ENCODE measurements around the gene EPN2. TPM values are rescaled to one million over a fixed set of nuclear protein-coding genes. Genes with fewer than 3 reads are reported as not detected.
"Not testable (repeated sequence)": the region's sequence is repeated elsewhere in the genome, so short reads cannot be mapped to it uniquely, and the experiment has no call there.

Gene EPN2
- total RNA-seq, 2 experiments from 2014 or later = 9.0 to 12.0 TPM

GRCh38 chr17:19220195-19220594 lies 17.0 kb upstream of the EPN2 start:
- H3K27ac Mint-ChIP-seq; H3K36me3 Mint-ChIP-seq; H3K4me3 Mint-ChIP-seq; H3K4me1 Mint-ChIP-seq (ENCODE audit: low read depth); H3K9me3 Mint-ChIP-seq; H3K27me3 Mint-ChIP-seq; POLR2A ChIA-PET; intact Hi-C loops (cut with micrococcal nuclease); CTCF ChIA-PET; DNase-seq: not testable (repeated sequence)

DNA sequence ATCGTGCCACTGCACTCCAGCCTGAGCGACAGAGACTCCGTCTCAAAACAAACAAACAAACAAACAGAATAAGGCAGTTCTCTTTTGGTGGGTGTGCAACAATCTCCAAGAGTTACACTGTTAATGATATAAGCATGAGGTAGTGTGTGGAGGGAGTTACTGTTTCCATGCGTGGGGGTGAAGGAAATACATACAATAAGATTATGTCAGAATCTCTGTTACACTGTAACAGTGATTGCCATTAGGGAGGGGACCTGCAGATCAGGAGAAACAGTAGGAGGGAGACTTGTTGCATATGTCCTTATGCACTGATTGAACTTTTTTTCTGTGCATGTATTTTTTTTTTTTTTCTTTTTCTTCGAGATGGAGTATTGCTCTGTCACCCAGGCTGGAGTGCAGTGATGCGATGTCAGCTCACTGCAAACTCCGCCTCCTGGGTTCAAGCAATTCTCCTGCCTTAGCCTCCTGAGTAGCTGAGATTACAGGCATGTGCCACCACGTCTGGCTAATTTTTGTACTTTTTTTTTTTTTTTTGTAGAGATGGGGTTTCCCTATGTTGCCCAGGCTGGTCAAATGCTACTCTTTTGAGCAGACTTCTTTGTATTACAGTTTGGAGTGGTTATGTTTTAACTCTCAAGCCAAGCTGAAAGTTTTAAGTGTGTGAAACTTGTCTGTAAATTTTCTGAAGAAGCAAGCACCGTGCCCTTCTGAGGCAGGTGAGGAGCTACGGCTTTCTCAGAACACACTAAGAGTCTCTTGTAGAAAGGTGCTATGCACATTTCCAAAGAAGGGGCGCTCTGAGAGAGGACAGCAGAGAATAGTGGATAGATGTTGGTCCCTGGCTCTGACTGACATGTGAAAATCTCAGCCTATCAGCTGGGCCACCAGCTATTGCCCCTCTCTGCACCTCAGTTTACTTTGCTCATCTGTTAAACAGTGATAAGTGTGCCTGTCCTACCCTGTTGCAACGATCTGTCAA lies 10.3 kb upstream of the EPN2 start:
- H3K9me3 Mint-ChIP-seq; intact Hi-C loops (cut with micrococcal nuclease); H3K27me3 Mint-ChIP-seq; POLR2A ChIA-PET; H3K36me3 Mint-ChIP-seq; H3K4me3 Mint-ChIP-seq; CTCF ChIA-PET; DNase-seq; H3K27ac Mint-ChIP-seq; H3K4me1 Mint-ChIP-seq (ENCODE audit: low read depth): not testable (repeated sequence)

DNA sequence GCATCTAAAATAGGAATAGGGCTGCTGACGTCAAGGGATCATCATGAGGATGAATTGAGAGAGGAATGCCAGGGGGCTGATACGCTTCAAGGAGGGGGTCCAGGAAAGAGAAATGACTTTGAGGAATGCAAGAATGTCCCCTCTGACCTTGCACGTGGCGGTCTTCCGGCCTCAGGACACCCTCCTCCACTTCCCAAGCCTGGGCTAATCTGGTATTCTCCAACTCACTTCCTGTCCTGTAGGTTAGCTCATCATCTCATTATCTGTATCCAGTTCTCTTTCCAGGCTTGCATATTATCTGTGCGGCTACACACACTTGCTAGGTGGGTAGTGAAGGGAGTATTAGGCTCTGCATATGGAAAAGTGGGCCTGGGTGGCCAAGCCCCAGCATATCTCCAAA lies 2.5 kb upstream of the EPN2 start:
- H3K4me1 Mint-ChIP-seq (ENCODE audit: low read depth); CTCF ChIA-PET; H3K36me3 Mint-ChIP-seq: not testable (repeated sequence)

GRCh38 chr17:19236351-19237138 lies 621 bp upstream of the EPN2 start:
- H3K4me3 Mint-ChIP-seq; H3K27ac Mint-ChIP-seq; DNase-seq; POLR2A ChIA-PET; H3K36me3 Mint-ChIP-seq; H3K9me3 Mint-ChIP-seq; H3K27me3 Mint-ChIP-seq; CTCF ChIA-PET; H3K4me1 Mint-ChIP-seq (ENCODE audit: low read depth); intact Hi-C loops (cut with micrococcal nuclease): not testable (repeated sequence)

More for the DNA sequence above, 2.5 kb upstream of the EPN2 start:
- H3K4me3 Mint-ChIP-seq; intact Hi-C loops (cut with micrococcal nuclease); POLR2A ChIA-PET; H3K27ac Mint-ChIP-seq; H3K27me3 Mint-ChIP-seq; H3K9me3 Mint-ChIP-seq; DNase-seq: not testable (repeated sequence)

DNA sequence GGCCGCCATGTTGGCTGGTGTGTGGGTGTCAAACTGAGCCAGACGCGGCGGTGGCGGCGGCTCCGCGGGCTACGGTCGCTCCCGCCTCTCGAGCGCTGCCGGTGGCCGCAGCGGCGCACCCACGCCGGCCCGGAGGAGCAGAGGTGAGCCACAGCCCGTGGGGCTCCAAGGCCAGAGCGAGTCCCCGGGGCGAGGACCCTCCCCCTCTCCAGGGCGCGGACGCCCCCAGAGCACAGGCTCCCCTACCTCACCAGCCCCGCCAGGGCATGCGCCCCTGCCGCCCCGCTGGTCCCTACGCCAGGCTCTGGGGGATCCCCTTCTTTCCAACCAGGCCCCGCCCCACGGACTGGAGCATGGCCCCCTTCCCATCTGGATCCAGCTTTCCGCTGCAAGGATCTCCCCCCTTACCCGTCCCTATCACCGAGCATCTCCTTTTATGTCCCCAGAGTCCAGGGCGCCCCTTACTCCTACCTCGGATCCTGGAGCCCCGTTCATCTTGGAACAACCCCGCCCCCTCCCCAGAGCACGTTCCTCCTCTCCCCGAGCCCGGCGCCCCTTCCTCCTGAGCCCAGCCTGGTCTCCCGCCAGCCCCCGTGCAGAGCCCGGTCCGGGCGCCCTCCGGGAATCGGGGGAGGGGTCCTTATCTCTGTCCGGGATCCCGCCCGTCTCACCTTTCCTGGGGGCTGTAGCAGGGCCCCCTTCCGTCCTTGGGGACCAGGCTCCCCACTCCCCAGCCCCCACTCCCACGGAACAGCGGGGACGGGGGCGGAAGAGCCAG lies 412 bp downstream of the EPN2 start:
- Mint-ChIP-seq H3K36me3 (no peaks in the 10 kb centered on the region), H3K4me1 (ENCODE audit: low read depth) (peaks cover 5% of the 10 kb centered on the region), H3K9me3 (no peaks in the 10 kb centered on the region), H3K27me3 (peaks cover 5% of the 10 kb centered on the region), H3K27ac (no peak overlapping the region), H3K4me3 (peak overlapping the region; percentile 82)
- intact Hi-C loops (cut with micrococcal nuclease) = no loop called here
- peak; percentile 38 for DNase-seq
- CTCF ChIA-PET = interaction anchor here (0.9 kb wide), 1 partner anchor 525 kb away, joined by 4 read pairs; no protein-coding TSS in a partner anchor
- POLR2A ChIA-PET = no interaction called here

DNA sequence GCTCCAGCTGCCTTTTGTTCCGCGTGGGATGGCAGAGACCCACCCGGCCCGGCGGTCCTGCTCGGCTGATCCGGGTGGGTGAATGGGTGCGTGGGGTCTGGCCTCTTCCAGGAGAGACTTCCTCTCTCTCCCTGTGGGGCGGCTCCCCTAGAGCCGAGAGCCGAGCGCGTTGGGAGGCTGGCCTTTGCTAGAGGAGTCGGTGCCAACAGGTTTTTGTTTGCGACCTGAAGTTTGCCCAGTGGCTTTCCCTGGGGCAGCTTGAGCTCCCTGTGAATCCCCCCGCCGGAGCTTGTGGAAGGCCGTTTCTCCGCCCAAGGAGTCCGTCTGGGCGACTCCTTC lies 970 bp downstream of the EPN2 start:
- ChIA-PET CTCF (interaction anchor here (0.9 to 1.0 kb wide), 2 partner anchors 140 to 525 kb away, joined by 3 to 4 read pairs; partner anchors contain the start of gene MAPK7), POLR2A (no interaction called here)
- DNase-seq = peak; percentile 16
- intact Hi-C loops (cut with micrococcal nuclease) = no loop called here
- Mint-ChIP-seq H3K27ac (no peak overlapping the region), H3K27me3 (peaks cover 5% of the 10 kb centered on the region), H3K36me3 (no peaks in the 10 kb centered on the region), H3K4me1 (ENCODE audit: low read depth) (peaks cover 5% of the 10 kb centered on the region), H3K9me3 (no peaks in the 10 kb centered on the region), H3K4me3 (peak overlapping the region; percentile 82)

DNA sequence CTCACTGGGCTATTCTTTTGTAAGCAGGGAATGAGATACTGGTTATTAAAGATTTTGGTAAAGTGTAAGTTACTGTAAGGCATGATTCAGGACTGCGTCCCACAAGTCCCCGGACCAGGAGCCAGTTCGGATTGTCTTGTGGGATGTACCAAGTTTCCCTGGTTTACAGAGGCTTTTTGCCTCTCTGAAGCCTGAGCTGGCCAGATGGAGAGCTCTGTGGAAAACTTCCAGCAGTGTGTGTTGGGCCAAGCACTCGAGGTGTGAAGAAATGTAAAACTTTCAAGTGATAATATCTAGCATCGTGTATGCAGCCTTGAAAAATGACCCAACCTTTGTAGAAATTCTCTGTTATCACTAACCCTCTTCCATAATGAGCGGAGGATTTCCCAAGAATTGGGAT lies 2.4 kb downstream of the EPN2 start:
- no peak for DNase-seq
- ChIA-PET CTCF (no interaction called here), POLR2A (no interaction called here)
- Mint-ChIP-seq H3K4me3 (no peak overlapping the region), H3K27me3 (peaks cover 5% of the 10 kb centered on the region), H3K27ac (no peak overlapping the region), H3K9me3 (no peaks in the 10 kb centered on the region), H3K4me1 (ENCODE audit: low read depth) (peaks cover 5% of the 10 kb centered on the region), H3K36me3 (no peaks in the 10 kb centered on the region)
- intact Hi-C loops (cut with micrococcal nuclease) = no loop called here

DNA sequence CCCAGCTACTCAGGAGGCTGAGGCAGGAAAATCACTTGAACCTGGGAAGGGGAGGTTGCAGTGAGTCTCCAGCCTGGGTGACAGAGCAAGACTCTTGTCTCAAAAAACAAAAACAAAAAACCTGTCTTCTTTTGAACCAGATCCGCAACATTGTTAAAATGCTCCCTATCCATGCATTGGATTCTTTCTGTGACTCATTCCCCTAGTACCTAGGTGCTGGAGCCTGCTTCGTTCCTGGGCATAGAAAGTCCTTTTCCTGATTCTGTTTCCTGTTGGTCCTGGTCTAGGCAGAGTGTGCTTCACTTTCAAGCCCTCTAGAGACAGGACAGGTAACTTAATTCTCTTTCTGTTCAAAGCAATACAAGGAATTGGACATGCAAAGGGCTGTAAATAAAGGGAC lies 5.2 kb downstream of the EPN2 start:
- DNase-seq = no peak
- H3K27me3 Mint-ChIP-seq = peaks cover 5% of the 10 kb centered on the region
- no peaks in the 10 kb centered on the region for H3K36me3 Mint-ChIP-seq
- H3K4me1 Mint-ChIP-seq (ENCODE audit: low read depth) = peaks cover 5% of the 10 kb centered on the region
- no peak overlapping the region for H3K27ac Mint-ChIP-seq
- CTCF ChIA-PET = no interaction called here
- intact Hi-C loops (cut with micrococcal nuclease) = no loop called here
- POLR2A ChIA-PET = no interaction called here
- H3K9me3 Mint-ChIP-seq = no peaks in the 10 kb centered on the region
- H3K4me3 Mint-ChIP-seq = no peak overlapping the region

DNA sequence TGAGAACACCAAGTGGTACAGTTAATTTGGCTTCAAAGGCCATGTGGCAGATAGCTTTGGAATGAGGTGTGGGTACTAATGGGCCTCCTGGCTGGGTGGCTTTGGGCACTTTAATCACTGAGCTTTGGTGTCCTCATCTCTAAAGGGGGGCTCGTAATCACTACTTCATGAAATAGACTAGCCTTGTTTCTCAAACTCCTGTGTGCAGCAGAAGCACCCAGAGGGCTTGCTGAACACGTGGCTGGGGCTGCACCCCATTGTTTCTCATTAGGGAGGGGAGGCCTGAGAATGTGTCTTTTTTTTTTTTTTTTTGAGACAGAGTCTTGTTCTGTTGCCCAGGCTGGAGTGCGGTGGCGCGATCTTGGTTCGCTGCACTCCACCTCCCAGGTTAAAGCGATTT lies 5.8 kb downstream of the EPN2 start:
- CTCF ChIA-PET = no interaction called here
- no peak for DNase-seq
- no peaks in the 10 kb centered on the region for H3K36me3 Mint-ChIP-seq
- intact Hi-C loops (cut with micrococcal nuclease) = no loop called here
- no peaks in the 10 kb centered on the region for H3K9me3 Mint-ChIP-seq
- peaks cover 5% of the 10 kb centered on the region for H3K27me3 Mint-ChIP-seq
- no peak overlapping the region for H3K27ac Mint-ChIP-seq
- no peak overlapping the region for H3K4me3 Mint-ChIP-seq
- POLR2A ChIA-PET = no interaction called here
- H3K4me1 Mint-ChIP-seq (ENCODE audit: low read depth) = peaks cover 5% of the 10 kb centered on the region

- peaks cover 3% of the 10 kb centered on the region for H3K4me1 Mint-ChIP-seq (ENCODE audit: low read depth)
- intact Hi-C loops (cut with micrococcal nuclease) = no loop called here
- no peak overlapping the region for H3K27ac Mint-ChIP-seq
- ChIA-PET POLR2A (no interaction called here), CTCF (no interaction called here)
- H3K4me3 Mint-ChIP-seq = no peak overlapping the region
- H3K36me3 Mint-ChIP-seq = no peaks in the 10 kb centered on the region
- peaks cover 5% of the 10 kb centered on the region for H3K27me3 Mint-ChIP-seq
- no peaks in the 10 kb centered on the region for H3K9me3 Mint-ChIP-seq
- no peak for DNase-seq
Observed at GRCh38 chr17:19243838-19244237, 6.7 kb downstream of the EPN2 start.

DNA sequence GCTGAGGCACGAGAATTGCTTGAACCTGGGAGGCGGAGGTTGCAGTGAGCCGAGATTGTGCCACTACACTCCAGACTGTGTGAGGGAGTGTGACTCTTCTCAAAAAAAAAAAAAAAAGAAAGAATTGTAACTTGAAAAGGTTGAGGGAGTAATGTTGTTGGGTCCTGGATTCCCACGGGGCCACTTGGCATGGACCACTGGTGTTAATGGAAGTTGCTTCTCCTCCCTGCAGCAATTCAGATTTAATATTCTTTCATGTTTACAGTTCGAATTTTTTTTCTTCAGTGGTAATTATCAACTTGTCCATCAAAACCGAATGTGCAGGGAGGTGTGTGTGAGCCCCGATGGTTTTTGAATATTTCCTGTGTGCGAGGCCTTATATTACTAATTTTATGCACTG lies 7.2 kb downstream of the EPN2 start:
- H3K27me3 Mint-ChIP-seq = peaks cover 5% of the 10 kb centered on the region
- H3K27ac Mint-ChIP-seq = no peak overlapping the region

DNA sequence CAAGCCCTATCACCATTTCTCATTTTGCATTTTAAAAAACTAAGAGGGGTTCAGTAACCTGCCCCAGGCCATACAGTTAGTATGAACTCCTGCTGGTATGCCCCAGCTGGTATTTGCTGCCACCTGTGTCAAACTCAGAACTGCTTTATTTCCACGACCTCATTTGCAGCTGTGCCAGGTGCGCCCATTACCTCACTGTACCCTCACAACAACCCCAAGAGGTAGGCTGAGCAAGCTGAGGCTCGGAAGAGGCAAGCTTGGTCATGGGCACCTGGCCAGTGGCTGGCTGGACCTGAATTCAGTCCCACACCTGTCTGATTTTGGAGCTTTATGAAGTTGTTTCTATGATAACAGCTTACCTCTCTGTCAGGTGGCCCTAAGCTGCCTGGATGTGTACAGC lies 7.6 kb downstream of the EPN2 start:
- no peaks in the 10 kb centered on the region for H3K36me3 Mint-ChIP-seq
- H3K4me1 Mint-ChIP-seq (ENCODE audit: low read depth) = peaks cover 3% of the 10 kb centered on the region
- H3K9me3 Mint-ChIP-seq = no peaks in the 10 kb centered on the region
- peaks cover 3% of the 10 kb centered on the region for H3K27me3 Mint-ChIP-seq
- ChIA-PET POLR2A (interaction anchor here (0.6 kb wide), 1 partner anchor 493 kb away, joined by 3 read pairs; no protein-coding TSS in a partner anchor), CTCF (interaction anchor here (1.5 kb wide), 1 partner anchor 10 kb away, joined by 7 read pairs; no protein-coding TSS in a partner anchor)
- intact Hi-C loops (cut with micrococcal nuclease) = no loop called here
- no peak overlapping the region for H3K27ac Mint-ChIP-seq
- no peak for DNase-seq
- no peak overlapping the region for H3K4me3 Mint-ChIP-seq

More for the DNA sequence above, 7.2 kb downstream of the EPN2 start:
- Mint-ChIP-seq H3K36me3 (no peaks in the 10 kb centered on the region), H3K4me1 (ENCODE audit: low read depth) (peaks cover 3% of the 10 kb centered on the region), H3K4me3 (no peak overlapping the region), H3K9me3 (no peaks in the 10 kb centered on the region)
- intact Hi-C loops (cut with micrococcal nuclease) = no loop called here
- no peak for DNase-seq
- ChIA-PET POLR2A (no interaction called here), CTCF (interaction anchor here (1.5 kb wide), 1 partner anchor 10 kb away, joined by 7 read pairs; no protein-coding TSS in a partner anchor)

Data from activated CD4-positive, alpha-beta memory T cell treated with anti-CD3 and anti-CD28 coated beads for 36 hours (primary cell).